ENCODE results near the gene CFAP46. TPM values are rescaled to one million over a fixed set of nuclear protein-coding genes. Genes with fewer than 3 reads are reported as not detected.

The CFAP46 gene
- total RNA-seq, 1 donor from 2014 or later: not detected

- DNase-seq (ENCODE audit: low spot score in 2 of 2): no peak
- Histone ChIP-seq H3K9me3 (no peaks in the 10 kb centered on the region), H3K27ac (no peak overlapping the region), H3K4me3 (no peak overlapping the region), H3K27me3 (no peaks in the 10 kb centered on the region), H3K36me3 (no peaks in the 10 kb centered on the region), H3K4me1 (no peaks in the 10 kb centered on the region)
- intact Hi-C loops (cut with DNase I): no loop called here
- no peak for TF ChIP-seq CTCF (IDR thresholded peaks at IDR 0.05)
Measured at GRCh38 chr10:132981746-132982145, 39.4 kb upstream of the CFAP46 start.

- Histone ChIP-seq H3K27me3 (no peaks in the 10 kb centered on the region), H3K27ac (no peak overlapping the region), H3K9me3 (no peaks in the 10 kb centered on the region), H3K4me1 (no peaks in the 10 kb centered on the region), H3K4me3 (no peak overlapping the region), H3K36me3 (no peaks in the 10 kb centered on the region)
- no peak for DNase-seq (ENCODE audit: low spot score in 2 of 2)
- intact Hi-C loops (cut with DNase I): no loop called here
- TF ChIP-seq CTCF (IDR thresholded peaks at IDR 0.05): no peak
Measured at GRCh38 chr10:132981173-132981555, 38.8 kb upstream of the CFAP46 start.

GRCh38 chr10:132980426-132981172 lies 38.2 kb upstream of the CFAP46 start:
- Histone ChIP-seq H3K27me3 (no peaks in the 10 kb centered on the region), H3K27ac (no peak overlapping the region), H3K36me3 (no peaks in the 10 kb centered on the region), H3K9me3 (no peaks in the 10 kb centered on the region), H3K4me1 (no peaks in the 10 kb centered on the region), H3K4me3 (no peak overlapping the region)
- intact Hi-C loops (cut with DNase I): no loop called here
- no peak for DNase-seq (ENCODE audit: low spot score in 2 of 2)
- TF ChIP-seq CTCF (IDR thresholded peaks at IDR 0.05): no peak

GRCh38 chr10:132979491-132980425 lies 37.4 kb upstream of the CFAP46 start:
- Histone ChIP-seq H3K4me1 (no peaks in the 10 kb centered on the region), H3K27ac (no peak overlapping the region), H3K4me3 (no peak overlapping the region), H3K9me3 (no peaks in the 10 kb centered on the region), H3K36me3 (no peaks in the 10 kb centered on the region), H3K27me3 (no peaks in the 10 kb centered on the region)
- intact Hi-C loops (cut with DNase I): no loop called here
- no peak for TF ChIP-seq CTCF (IDR thresholded peaks at IDR 0.05)
- no peak for DNase-seq (ENCODE audit: low spot score in 2 of 2)

- no peak for DNase-seq (ENCODE audit: low spot score in 2 of 2)
- Histone ChIP-seq H3K4me1 (no peaks in the 10 kb centered on the region), H3K9me3 (no peaks in the 10 kb centered on the region), H3K36me3 (no peaks in the 10 kb centered on the region), H3K4me3 (no peak overlapping the region), H3K27me3 (no peaks in the 10 kb centered on the region), H3K27ac (no peak overlapping the region)
- no peak for TF ChIP-seq CTCF (IDR thresholded peaks at IDR 0.05)
- intact Hi-C loops (cut with DNase I): no loop called here
Measured at GRCh38 chr10:132978542-132978941, 36.2 kb upstream of the CFAP46 start.
